ENCODE results near the gene UBA5.

UBA5 gene

GRCh38 chr3:132721479-132722164, 61.5 kb downstream of the UBA5 start:
- peak in 1 of 2 experiments; percentile 62 for DNase-seq

- DNase-seq: peak; percentile 85 to 97
These were observed 62.3 kb downstream of the UBA5 start, which contains the start of gene NPHP3 for GRCh38 chr3:132722165-132723023. Gene NPHP3 (minus strand): TSS chr3:132722409. CDS start chr3:132722355, 54 bp downstream.

- DNase-seq: no peak
These were observed 63.2 kb downstream of the UBA5 start for GRCh38 chr3:132723024-132723950.

DNA sequence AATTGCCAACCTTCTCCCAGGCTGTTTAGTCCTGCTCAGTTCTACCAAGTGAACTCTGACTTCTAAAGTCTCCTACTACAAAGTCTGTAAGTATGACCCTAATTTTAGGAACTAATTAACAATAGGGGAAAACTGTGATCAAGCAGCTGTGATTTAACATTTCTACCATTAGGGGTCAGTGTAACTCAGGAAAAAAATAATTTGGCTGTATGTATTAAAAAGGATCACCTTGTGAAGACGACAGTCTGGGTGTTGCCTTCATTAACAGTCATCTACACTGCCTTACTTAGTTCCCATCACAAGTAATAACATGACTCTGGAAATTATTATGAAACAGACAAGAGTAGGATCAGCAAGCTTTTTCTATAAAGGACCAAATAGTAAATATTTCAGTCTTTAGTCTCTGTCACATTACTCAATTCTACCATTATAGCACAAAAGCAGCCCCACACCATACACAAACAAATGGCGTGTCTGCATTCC, 66.3 kb downstream of the UBA5 start:
- DNase-seq: peak; percentile 49 to 70

All from NCI-H446 (cell line).